Right atrium auricular region (tissue), 2 donors: ENCODE data around the gene PNKD. TPM values are rescaled to one million over a fixed set of nuclear protein-coding genes. Genes with fewer than 3 reads are reported as not detected.
A peak's percentile ranks its signal among the peaks of the same experiment; 100 is the strongest.

Source experiments
- DNase-seq: peaks from one replicate; pipeline ENCODE4 v3.0.0-alpha.2; 2019; ENCODE audit warnings: low spot score
- H3K27ac ChIP-seq, 2 donors: fragments of 200-600 bp; sonication (generic); 1 replicate in 1 of 2; 2 replicates in 1 of 2; pipeline ENCODE4 v1.5.1; 2016 to 2019
- H3K27me3 ChIP-seq, 2 donors: fragments of 200-600 bp; sonication (generic); one replicate each; pipeline versions ENCODE4 v1.5.1 to v1.6.0; 2017 to 2019
- H3K36me3 ChIP-seq: fragments of 200-600 bp; sonication (generic); one replicate; pipeline ENCODE4 v1.5.1; 2016
- H3K4me1 ChIP-seq, 2 donors: fragments of 200-600 bp; sonication (generic); one replicate each; pipeline versions ENCODE4 v1.5.1 to v1.6.0; 2017 to 2019
- H3K4me3 ChIP-seq, 2 donors: fragments of 200-600 bp; sonication (generic); 1 replicate in 1 of 2; 2 replicates in 1 of 2; pipeline ENCODE4 v1.5.1; 2017 to 2019; ENCODE audit warnings: mild to moderate bottlenecking in 1 of 2, moderate library complexity in 1 of 2
- H3K9me3 ChIP-seq, 2 donors: fragments of 200-600 bp; sonication (generic); one replicate each; pipeline ENCODE4 v1.5.1; 2019
- total RNA-seq, 2 donors: library from RNA; depleted of rRNA; stranded (reverse); fragments of >200 nt; gene quantifications; one replicate each; pipeline ENCODE4 v1.1.0, GENCODE V29; 2016
- TF ChIP-seq, protein P1 (sequence below), 2 donors: fragments of 200-600 bp; sonication (generic); IDR thresholded peaks; one replicate each; pipeline ENCODE4 v1.5.1; 2019; ENCODE audit warnings: antibody characterized with exemption in 2 of 2

The PNKD gene, protein sequence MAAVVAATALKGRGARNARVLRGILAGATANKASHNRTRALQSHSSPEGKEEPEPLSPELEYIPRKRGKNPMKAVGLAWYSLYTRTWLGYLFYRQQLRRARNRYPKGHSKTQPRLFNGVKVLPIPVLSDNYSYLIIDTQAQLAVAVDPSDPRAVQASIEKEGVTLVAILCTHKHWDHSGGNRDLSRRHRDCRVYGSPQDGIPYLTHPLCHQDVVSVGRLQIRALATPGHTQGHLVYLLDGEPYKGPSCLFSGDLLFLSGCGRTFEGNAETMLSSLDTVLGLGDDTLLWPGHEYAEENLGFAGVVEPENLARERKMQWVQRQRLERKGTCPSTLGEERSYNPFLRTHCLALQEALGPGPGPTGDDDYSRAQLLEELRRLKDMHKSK
- 10 to 100 TPM; 54.5 to 71.4 TPM for total RNA-seq

DNA sequence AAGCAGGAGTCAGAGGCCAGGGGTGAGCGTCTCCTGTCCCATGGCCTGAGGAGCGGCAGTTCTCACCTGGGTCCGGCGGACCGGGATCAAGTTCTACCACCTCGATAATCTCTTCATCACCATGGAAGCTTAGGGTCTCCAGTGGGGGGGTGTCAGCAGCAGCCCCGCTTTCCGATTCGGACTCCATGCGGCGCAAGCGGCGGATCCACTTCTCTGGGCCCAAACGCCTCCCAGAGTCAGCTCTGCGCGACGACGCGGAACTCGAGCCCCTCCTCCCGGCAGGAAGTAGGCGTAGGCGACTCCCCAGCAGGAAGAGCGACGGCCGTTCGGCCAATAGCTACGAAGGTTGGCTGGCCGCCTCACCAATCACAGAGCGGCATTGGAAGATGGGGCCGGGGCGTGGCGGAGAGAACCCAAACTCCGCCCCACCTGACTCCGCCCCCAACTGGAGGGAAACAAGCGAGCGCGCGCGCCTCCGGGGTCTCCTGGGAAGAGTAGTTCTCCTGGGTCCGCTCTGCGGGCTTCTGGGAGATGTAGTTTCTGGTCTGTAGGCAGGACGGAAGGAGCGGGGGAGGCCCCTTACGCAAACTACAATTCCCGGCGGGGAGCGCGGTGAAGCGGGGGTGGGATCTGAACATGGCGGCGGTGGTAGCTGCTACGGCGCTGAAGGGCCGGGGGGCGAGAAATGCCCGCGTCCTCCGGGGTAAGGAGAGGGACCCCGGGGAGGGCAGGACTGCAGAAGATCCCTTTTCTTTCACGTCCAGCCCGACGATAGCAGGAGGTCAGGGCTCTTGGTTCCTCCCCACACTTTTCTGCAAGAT lies at the start of gene PNKD, which contains the start of gene AAMP:
PNKD (plus strand) TSS at position 620 of the 821 bp plus-strand sequence; CDS start at position 637, 17 bp downstream.
AAMP (minus strand) TSS at position 238 of the 821 bp plus-strand sequence; CDS start at position 187, 51 bp downstream.
- DNase-seq: peak; percentile 100
- Histone ChIP-seq H3K9me3 (no peaks in the 10 kb centered on the region), H3K36me3 (peaks cover 46% of the 10 kb centered on the region), H3K4me1 (peaks cover 0 to 40% of the 10 kb centered on the region in 2 donors), H3K4me3 (peak within 1 kb of the TSS; percentile 81 to 90), H3K27me3 (no peaks in the 10 kb centered on the region), H3K27ac (peak within 1 kb of the TSS; percentile 77 to 82)
- TF ChIP-seq, protein P1, sequence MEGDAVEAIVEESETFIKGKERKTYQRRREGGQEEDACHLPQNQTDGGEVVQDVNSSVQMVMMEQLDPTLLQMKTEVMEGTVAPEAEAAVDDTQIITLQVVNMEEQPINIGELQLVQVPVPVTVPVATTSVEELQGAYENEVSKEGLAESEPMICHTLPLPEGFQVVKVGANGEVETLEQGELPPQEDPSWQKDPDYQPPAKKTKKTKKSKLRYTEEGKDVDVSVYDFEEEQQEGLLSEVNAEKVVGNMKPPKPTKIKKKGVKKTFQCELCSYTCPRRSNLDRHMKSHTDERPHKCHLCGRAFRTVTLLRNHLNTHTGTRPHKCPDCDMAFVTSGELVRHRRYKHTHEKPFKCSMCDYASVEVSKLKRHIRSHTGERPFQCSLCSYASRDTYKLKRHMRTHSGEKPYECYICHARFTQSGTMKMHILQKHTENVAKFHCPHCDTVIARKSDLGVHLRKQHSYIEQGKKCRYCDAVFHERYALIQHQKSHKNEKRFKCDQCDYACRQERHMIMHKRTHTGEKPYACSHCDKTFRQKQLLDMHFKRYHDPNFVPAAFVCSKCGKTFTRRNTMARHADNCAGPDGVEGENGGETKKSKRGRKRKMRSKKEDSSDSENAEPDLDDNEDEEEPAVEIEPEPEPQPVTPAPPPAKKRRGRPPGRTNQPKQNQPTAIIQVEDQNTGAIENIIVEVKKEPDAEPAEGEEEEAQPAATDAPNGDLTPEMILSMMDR (IDR thresholded peaks at IDR 0.05): peak in 1 of 2 donors; percentile 45

- DNase-seq: no peak
- TF ChIP-seq, protein P1 (IDR thresholded peaks at IDR 0.05): no peak
- no peaks in the 10 kb centered on the region for H3K27me3 ChIP-seq
- H3K27ac ChIP-seq: no peak overlapping the region
- no peak overlapping the region for H3K4me3 ChIP-seq
- peaks cover 0 to 70% of the 10 kb centered on the region in 2 donors for H3K4me1 ChIP-seq
- no peaks in the 10 kb centered on the region for H3K9me3 ChIP-seq
- peaks cover 21% of the 10 kb centered on the region for H3K36me3 ChIP-seq
Observed at GRCh38 chr2:218221000-218221399, 49.3 kb upstream of the PNKD start.

GRCh38 chr2:218223046-218223445 lies 47.3 kb upstream of the PNKD start:
- TF ChIP-seq, protein P1 (IDR thresholded peaks at IDR 0.05): no peak
- no peak for DNase-seq
- H3K9me3 ChIP-seq: no peaks in the 10 kb centered on the region
- H3K4me3 ChIP-seq: no peak overlapping the region
- no peaks in the 10 kb centered on the region for H3K27me3 ChIP-seq
- H3K4me1 ChIP-seq: peaks cover 0 to 62% of the 10 kb centered on the region in 2 donors
- no peak overlapping the region for H3K27ac ChIP-seq
- peaks cover 39% of the 10 kb centered on the region for H3K36me3 ChIP-seq

- H3K27me3 ChIP-seq: no peaks in the 10 kb centered on the region
- peaks cover 0 to 62% of the 10 kb centered on the region in 2 donors for H3K4me1 ChIP-seq
- H3K36me3 ChIP-seq: peaks cover 41% of the 10 kb centered on the region
- DNase-seq: no peak
- no peaks in the 10 kb centered on the region for H3K9me3 ChIP-seq
- TF ChIP-seq, protein P1 (IDR thresholded peaks at IDR 0.05): no peak
- no peak overlapping the region for H3K27ac ChIP-seq
- H3K4me3 ChIP-seq: no peak overlapping the region
Observed at GRCh38 chr2:218224186-218224585, 46.1 kb upstream of the PNKD start.

- DNase-seq: no peak
- H3K9me3 ChIP-seq: no peaks in the 10 kb centered on the region
- peaks cover 0 to 55% of the 10 kb centered on the region in 2 donors for H3K4me1 ChIP-seq
- no peak overlapping the region for H3K4me3 ChIP-seq
- H3K27me3 ChIP-seq: no peaks in the 10 kb centered on the region
- peaks cover 66% of the 10 kb centered on the region for H3K36me3 ChIP-seq
- TF ChIP-seq, protein P1 (IDR thresholded peaks at IDR 0.05): no peak
- H3K27ac ChIP-seq: no peak overlapping the region
Observed at GRCh38 chr2:218226903-218227302, 43.4 kb upstream of the PNKD start.
